GM12801 (cell line): ENCODE results near the gene TRIM59.

ENCODE experiments used
- TF ChIP-seq, protein P1 (sequence below): IDR thresholded peaks from one replicate; pipeline ENCODE4 v1.5.1; 2011; ENCODE audit warnings: control low read depth; ENCODE audit not compliant: insufficient read length; ENCODE audit errors: extremely low read depth

The TRIM59 gene

DNA sequence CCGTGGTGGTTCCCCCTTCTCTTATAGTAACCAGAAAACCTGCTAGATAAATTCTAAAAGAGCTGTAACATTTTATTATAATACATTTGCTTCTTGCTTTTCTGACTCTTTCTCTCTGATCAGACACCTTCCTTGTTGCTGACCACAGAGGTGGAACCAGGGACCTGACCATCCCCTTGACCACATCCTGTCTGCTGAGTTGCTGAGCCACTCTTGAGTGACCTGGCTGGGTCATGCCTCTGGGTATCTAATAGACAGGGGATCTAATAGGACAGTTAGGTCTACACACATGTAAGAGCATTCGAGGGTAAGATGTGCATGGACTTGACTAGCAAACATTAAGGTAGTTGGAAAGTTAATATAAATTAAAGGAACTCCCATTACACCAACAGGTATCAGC lies 22.8 kb upstream of the TRIM59 start:
- TF ChIP-seq, protein P1, sequence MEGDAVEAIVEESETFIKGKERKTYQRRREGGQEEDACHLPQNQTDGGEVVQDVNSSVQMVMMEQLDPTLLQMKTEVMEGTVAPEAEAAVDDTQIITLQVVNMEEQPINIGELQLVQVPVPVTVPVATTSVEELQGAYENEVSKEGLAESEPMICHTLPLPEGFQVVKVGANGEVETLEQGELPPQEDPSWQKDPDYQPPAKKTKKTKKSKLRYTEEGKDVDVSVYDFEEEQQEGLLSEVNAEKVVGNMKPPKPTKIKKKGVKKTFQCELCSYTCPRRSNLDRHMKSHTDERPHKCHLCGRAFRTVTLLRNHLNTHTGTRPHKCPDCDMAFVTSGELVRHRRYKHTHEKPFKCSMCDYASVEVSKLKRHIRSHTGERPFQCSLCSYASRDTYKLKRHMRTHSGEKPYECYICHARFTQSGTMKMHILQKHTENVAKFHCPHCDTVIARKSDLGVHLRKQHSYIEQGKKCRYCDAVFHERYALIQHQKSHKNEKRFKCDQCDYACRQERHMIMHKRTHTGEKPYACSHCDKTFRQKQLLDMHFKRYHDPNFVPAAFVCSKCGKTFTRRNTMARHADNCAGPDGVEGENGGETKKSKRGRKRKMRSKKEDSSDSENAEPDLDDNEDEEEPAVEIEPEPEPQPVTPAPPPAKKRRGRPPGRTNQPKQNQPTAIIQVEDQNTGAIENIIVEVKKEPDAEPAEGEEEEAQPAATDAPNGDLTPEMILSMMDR = no peak

DNA sequence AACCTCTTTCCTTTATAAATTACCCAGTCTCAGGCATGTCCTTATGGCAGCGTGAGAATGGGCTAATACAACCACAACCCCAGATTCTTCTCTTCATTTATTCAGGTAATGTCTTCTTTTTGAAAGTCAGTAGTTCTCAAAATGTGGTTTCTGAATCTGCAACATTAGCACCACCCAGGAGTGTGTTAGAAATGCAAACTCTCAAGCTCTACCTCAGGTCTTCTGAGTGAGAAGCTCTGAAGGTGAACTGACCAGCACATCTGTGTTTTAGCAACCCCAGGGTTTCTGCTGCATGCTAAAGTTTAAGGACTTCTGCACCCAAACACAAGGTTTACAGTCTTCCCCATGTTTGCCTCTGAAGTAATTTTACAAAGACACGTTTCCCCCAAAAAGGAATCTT lies 22.3 kb upstream of the TRIM59 start:
- TF ChIP-seq, protein P1 = no peak

DNA sequence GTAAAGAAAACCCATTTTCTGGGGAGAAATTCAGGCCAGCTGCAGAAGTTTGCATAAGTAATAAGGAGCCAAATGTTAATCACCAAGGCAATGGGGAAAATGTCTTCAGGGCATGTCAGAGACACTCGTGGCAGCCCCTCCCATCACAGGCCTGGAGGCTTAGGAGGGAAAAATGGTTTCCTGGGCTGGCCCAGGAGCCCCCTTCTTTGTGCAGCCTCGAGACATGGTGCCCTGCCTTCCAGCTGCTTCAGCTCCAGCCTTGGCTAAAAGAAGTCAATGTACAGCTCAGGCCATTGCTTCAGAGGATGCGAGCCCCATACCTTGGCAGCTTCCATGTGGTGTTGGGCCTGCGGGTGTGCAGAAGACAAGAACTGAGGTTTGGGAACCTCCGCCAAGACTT lies 20.6 kb upstream of the TRIM59 start:
- TF ChIP-seq, protein P1 = no peak

DNA sequence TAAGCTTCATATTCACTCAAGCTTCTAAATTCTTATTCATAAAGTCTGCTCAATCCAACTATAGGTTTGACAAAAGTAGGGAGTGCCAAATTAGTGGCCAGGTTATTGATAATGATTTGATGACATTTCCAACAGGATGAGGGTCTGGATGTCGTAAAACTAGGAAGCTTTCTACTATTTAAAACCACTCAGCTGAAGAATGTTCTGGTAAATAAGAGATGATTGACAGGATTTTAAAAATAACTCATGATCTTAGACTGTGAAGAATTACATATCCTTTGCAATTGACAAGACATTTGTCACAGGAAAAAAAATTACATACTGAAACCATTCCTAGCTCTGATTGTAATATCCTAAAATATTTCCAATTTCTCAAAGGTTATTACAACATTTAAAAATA lies 15.4 kb upstream of the TRIM59 start:
- TF ChIP-seq, protein P1 = no peak

DNA sequence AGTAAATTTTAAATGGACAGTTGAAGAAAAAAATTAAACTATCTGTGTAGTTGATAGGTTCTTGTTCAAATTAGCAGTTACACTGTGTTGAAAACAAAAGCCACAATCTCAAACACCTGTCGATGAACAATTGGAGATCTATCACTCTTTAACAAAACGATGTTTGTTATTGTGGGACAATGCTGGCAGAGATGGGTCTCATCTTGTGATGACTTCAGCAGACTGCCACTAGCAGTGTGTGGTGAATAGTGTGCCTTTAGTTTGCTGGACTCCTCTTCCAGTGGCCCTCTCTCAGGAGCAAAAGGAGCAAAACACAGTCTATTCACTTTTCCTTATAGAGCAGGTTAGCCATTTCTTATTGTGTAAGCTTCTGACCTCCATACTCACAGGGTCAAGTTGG lies 14.7 kb upstream of the TRIM59 start:
- TF ChIP-seq, protein P1 = no peak

DNA sequence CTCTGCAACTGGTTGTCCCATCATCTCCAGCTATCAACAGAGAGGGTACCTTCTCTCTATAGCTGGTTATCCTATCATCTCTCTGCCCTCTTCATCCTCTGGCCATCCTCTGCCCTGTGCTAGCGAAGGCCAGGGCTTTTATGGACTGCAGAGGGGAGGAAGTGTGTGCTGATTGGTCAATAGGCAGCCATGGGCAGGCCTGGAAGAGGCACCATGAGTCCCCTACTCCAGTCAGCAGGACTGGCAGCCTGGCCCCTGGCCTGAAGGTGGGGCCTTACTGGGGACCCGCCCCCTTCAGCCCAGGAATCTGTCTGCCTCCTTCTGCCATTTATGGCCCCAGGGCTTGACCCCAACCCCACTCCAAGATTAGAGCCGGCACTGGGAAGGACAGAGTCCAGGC lies 10.4 kb upstream of the TRIM59 start:
- TF ChIP-seq, protein P1 = no peak

DNA sequence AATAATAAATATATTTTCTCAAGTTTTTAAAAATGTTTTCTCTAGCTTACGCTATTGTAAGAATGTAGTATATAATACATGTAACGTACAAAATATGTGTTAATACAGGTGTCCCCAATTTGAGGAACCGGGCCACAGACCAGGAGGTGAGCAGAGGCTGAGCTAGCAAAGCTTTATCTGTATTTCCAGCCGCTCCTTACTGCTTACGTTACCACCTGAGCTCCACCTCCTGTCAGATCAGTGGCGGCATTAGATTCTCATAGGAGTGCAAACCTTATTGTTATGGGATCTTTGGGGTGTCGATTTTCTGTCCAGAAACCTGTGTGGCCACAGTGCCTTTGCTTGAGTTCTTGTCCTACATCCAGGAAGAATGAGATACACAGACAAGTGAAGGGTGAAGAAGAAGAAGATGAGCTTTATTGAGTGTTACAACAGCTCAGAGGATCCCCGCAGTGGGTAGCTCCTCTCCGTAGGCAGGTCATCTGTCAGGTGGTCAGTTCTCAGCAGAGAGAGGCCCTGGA lies 9.9 kb upstream of the TRIM59 start:
- TF ChIP-seq, protein P1 = no peak

DNA sequence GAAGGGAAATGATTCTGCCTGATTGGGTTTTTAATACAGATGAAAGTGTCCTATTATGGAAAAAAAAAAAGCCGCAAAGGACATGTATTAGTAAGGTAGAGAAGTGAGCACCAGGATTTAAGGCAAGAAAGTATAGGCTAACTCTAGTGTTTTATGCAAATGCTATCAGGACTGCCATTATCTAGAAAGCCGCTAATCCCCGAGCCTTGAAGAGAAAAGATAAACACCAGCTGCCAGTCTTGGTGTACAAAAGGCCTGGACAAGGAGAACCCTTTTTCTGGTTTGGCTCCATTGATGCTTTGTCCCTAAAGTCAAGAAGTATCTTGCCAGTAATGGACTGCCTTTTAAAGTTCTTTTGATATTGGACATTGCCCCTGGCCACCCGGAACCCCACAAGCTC lies 8.6 kb upstream of the TRIM59 start:
- TF ChIP-seq, protein P1 = no peak
